Measurements from ENCODE around the gene LARP4B.

LARP4B gene

DNA sequence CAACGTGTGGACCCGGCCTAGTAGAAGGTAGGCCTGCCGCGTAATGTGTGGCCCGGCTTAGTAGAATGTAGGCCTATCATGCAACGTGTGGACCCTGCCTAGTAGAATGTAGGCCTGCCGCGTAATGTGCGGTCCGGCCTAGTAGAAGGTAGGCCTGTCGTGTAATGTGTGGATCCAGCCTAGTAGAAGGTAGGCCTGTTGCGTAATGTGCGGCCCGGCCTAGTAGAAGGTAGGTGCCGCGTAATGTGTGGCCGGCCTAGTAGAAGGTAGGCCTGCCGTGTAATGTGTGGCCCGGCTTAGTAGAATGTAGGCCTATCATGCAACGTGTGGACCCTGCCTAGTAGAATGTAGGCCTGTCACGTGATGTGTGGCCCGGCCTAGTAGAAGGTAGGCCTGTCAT, 44.8 kb upstream of the LARP4B start:
- Histone ChIP-seq H4K20me1 (ENCODE audit: control insufficient read depth, insufficient read depth, low read depth, low read length) (no peaks in the 10 kb centered on the region), H3K27me3 (ENCODE audit: control insufficient read depth, low read length) (no peaks in the 10 kb centered on the region; the same call in 1 of the 2 replicates), H3K4me3 (ENCODE audit: low read length) (no peak overlapping the region), H3K9me2 (replicated peaks; ENCODE audit: control insufficient read depth, low read length) (no peaks in the 10 kb centered on the region), H3K4me2 (ENCODE audit: low read length) (no peak overlapping the region), H3K4me1 (ENCODE audit: control insufficient read depth, low read length) (0 out of 2 replicates have a peak, but pooled peaks cover 4% of the 10 kb centered on the region), H3K79me2 (ENCODE audit: control insufficient read depth, low read length) (no peaks in the 10 kb centered on the region), H3F3A (ENCODE audit: control insufficient read depth, insufficient read depth) (no peaks in the 10 kb centered on the region), H3K36me3 (ENCODE audit: control insufficient read depth, low read length) (peaks cover 7% of the 10 kb centered on the region), H3K9me3 (ENCODE audit: control insufficient read depth, insufficient read depth, low read length) (peaks cover 29% of the 10 kb centered on the region), H3K27ac (ENCODE audit: low read depth, low read length) (no peak overlapping the region)
- TF ChIP-seq, protein P1, sequence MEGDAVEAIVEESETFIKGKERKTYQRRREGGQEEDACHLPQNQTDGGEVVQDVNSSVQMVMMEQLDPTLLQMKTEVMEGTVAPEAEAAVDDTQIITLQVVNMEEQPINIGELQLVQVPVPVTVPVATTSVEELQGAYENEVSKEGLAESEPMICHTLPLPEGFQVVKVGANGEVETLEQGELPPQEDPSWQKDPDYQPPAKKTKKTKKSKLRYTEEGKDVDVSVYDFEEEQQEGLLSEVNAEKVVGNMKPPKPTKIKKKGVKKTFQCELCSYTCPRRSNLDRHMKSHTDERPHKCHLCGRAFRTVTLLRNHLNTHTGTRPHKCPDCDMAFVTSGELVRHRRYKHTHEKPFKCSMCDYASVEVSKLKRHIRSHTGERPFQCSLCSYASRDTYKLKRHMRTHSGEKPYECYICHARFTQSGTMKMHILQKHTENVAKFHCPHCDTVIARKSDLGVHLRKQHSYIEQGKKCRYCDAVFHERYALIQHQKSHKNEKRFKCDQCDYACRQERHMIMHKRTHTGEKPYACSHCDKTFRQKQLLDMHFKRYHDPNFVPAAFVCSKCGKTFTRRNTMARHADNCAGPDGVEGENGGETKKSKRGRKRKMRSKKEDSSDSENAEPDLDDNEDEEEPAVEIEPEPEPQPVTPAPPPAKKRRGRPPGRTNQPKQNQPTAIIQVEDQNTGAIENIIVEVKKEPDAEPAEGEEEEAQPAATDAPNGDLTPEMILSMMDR (IDR thresholded peaks at IDR 0.05; ENCODE audit: low read depth, low read length, poor library complexity, severe bottlenecking): no peak
- no peak for TF ChIP-seq EZH2phosphoT487 (IDR thresholded peaks at IDR 0.05; ENCODE audit: borderline replicate concordance, low read length)

- Histone ChIP-seq H3K36me3 (ENCODE audit: control insufficient read depth, low read length) (peaks cover 3% of the 10 kb centered on the region; the same call in 1 of the 2 replicates), H3K4me1 (ENCODE audit: control insufficient read depth, low read length) (0 out of 2 replicates have a peak, but pooled peaks cover 4% of the 10 kb centered on the region), H3K9me2 (replicated peaks; ENCODE audit: control insufficient read depth, low read length) (no peaks in the 10 kb centered on the region), H3K27me3 (ENCODE audit: control insufficient read depth, low read length) (peaks cover 9% of the 10 kb centered on the region), H3F3A (ENCODE audit: control insufficient read depth, insufficient read depth) (no peaks in the 10 kb centered on the region), H3K27ac (ENCODE audit: low read depth, low read length) (no peak overlapping the region), H3K4me2 (ENCODE audit: low read length) (no peak overlapping the region), H4K20me1 (ENCODE audit: control insufficient read depth, insufficient read depth, low read depth, low read length) (no peaks in the 10 kb centered on the region), H3K4me3 (ENCODE audit: low read length) (no peak overlapping the region), H3K79me2 (ENCODE audit: control insufficient read depth, low read length) (no peaks in the 10 kb centered on the region), H3K9me3 (ENCODE audit: control insufficient read depth, insufficient read depth, low read length) (peaks cover 13% of the 10 kb centered on the region)
- TF ChIP-seq, protein P1 (IDR thresholded peaks at IDR 0.05; ENCODE audit: low read depth, low read length, poor library complexity, severe bottlenecking): no peak
- no peak for TF ChIP-seq EZH2phosphoT487 (IDR thresholded peaks at IDR 0.05; ENCODE audit: borderline replicate concordance, low read length)
Measured at GRCh38 chr10:974785-975074, 43.2 kb upstream of the LARP4B start.

DNA sequence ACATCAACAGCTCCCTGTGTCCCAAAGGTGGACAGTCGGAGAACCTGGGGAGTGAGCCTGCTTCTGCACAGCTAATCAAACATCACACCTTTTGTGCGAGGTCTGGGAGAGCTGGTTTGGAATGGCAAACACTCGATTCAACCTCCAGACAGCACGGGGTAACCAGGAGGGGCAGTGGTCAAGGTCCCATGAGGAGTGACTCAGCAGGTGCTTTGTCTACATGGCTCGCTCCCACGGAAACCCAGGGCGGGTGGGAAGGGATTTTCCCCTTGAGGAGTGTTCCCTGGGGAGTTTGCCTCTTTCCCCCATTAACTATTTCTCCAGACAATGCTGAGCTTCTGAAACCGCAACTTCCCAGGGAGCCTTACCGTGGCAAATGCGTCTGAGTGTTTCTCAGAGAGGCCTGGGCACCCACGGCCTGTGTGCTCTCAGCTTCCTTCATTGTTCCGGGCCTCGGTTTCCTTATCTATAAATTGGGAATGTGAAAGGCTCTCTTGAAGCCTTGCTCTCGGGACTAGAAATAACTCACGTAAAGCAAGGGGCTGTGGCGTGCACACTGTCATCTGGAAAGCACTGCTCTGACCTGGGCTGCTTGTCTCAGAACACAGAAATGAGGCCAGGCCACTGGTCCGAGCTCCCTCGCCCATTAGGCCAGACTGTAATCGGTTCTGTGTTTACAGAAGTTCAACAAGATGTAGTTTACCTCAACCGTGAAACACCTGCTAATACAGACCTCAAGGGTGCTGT, 42.7 kb upstream of the LARP4B start:
- Histone ChIP-seq H3K9me2 (replicated peaks; ENCODE audit: control insufficient read depth, low read length) (no peaks in the 10 kb centered on the region), H4K20me1 (ENCODE audit: control insufficient read depth, insufficient read depth, low read depth, low read length) (no peaks in the 10 kb centered on the region), H3K27me3 (ENCODE audit: control insufficient read depth, low read length) (peaks cover 11% of the 10 kb centered on the region), H3K4me1 (ENCODE audit: control insufficient read depth, low read length) (0 out of 2 replicates have a peak, but pooled peaks cover 4% of the 10 kb centered on the region), H3K79me2 (ENCODE audit: control insufficient read depth, low read length) (no peaks in the 10 kb centered on the region), H3K9me3 (ENCODE audit: control insufficient read depth, insufficient read depth, low read length) (peaks cover 8% of the 10 kb centered on the region), H3K36me3 (ENCODE audit: control insufficient read depth, low read length) (peaks cover 2% of the 10 kb centered on the region; the same call in 1 of the 2 replicates), H3K4me3 (ENCODE audit: low read length) (no peak overlapping the region), H3K27ac (ENCODE audit: low read depth, low read length) (no peak overlapping the region), H3F3A (ENCODE audit: control insufficient read depth, insufficient read depth) (no peaks in the 10 kb centered on the region), H3K4me2 (ENCODE audit: low read length) (no peak overlapping the region)
- TF ChIP-seq, protein P1 (IDR thresholded peaks at IDR 0.05; ENCODE audit: low read depth, low read length, poor library complexity, severe bottlenecking): no peak

Measured in DOHH2 (cell line).